BE2C (cell line): ENCODE data around the gene NRP1.

Experiments used
- DNase-seq: peaks from one replicate; pipeline ENCODE4 v3.0.0-alpha.2; 2020
- H3K27me3 ChIP-seq: fragments of 250-450 bp; sonication (Bioruptor Pico); 2 replicates; pipeline ENCODE4 v1.5.1; 2020; ENCODE audit warnings: mild to moderate bottlenecking
- H3K36me3 ChIP-seq: fragments of 250-450 bp; sonication (Bioruptor Pico); 2 replicates; pipeline ENCODE4 v1.5.1; 2020; ENCODE audit warnings: mild to moderate bottlenecking
- H3K4me1 ChIP-seq: fragments of 250-450 bp; sonication (Bioruptor Pico); 2 replicates; pipeline ENCODE4 v1.5.1; 2020
- H3K4me3 ChIP-seq: 2 replicates; pipeline ENCODE4 v1.5.1; 2011; ENCODE audit warnings: low read depth, low read length
- H3K9me3 ChIP-seq: fragments of 250-450 bp; sonication (Bioruptor Pico); 2 replicates; pipeline ENCODE4 v1.5.1; 2020
- CTCF ChIP-seq: IDR thresholded peaks from 2 replicates; pipeline ENCODE4 v1.5.1; 2012; ENCODE audit warnings: mild to moderate bottlenecking, low read depth, low read length

Gene NRP1

GRCh38 chr10:33190406-33190805, 144.1 kb downstream of the NRP1 start:
- Histone ChIP-seq H3K4me3 (no peak overlapping the region), H3K27me3 (no peaks in the 10 kb centered on the region), H3K9me3 (no peaks in the 10 kb centered on the region), H3K4me1 (peaks cover 12% of the 10 kb centered on the region), H3K36me3 (peaks cover 22% of the 10 kb centered on the region)
- DNase-seq = no peak
- TF ChIP-seq CTCF = no peak

GRCh38 chr10:33189808-33190207, 144.7 kb downstream of the NRP1 start:
- TF ChIP-seq CTCF = no peak
- DNase-seq = no peak
- Histone ChIP-seq H3K36me3 (peaks cover 22% of the 10 kb centered on the region), H3K27me3 (no peaks in the 10 kb centered on the region), H3K9me3 (no peaks in the 10 kb centered on the region), H3K4me3 (no peak overlapping the region), H3K4me1 (peaks cover 12% of the 10 kb centered on the region)

GRCh38 chr10:33189363-33189762, 145.1 kb downstream of the NRP1 start:
- H3K27me3 ChIP-seq = no peaks in the 10 kb centered on the region
- no peak for DNase-seq
- TF ChIP-seq CTCF = no peak
- peaks cover 12% of the 10 kb centered on the region for H3K4me1 ChIP-seq
- no peaks in the 10 kb centered on the region for H3K9me3 ChIP-seq
- no peak overlapping the region for H3K4me3 ChIP-seq
- peaks cover 23% of the 10 kb centered on the region for H3K36me3 ChIP-seq

GRCh38 chr10:33187427-33187999, 147.0 kb downstream of the NRP1 start:
- Histone ChIP-seq H3K4me3 (no peak overlapping the region), H3K9me3 (no peaks in the 10 kb centered on the region), H3K27me3 (no peaks in the 10 kb centered on the region), H3K36me3 (peaks cover 28% of the 10 kb centered on the region), H3K4me1 (no peaks in the 10 kb centered on the region)
- no peak for TF ChIP-seq CTCF
- DNase-seq = no peak

GRCh38 chr10:33186150-33186549, 148.3 kb downstream of the NRP1 start:
- H3K4me3 ChIP-seq = no peak overlapping the region
- no peaks in the 10 kb centered on the region for H3K9me3 ChIP-seq
- H3K36me3 ChIP-seq = peaks cover 35% of the 10 kb centered on the region
- H3K27me3 ChIP-seq = no peaks in the 10 kb centered on the region
- DNase-seq = no peak
- no peaks in the 10 kb centered on the region for H3K4me1 ChIP-seq
- no peak for TF ChIP-seq CTCF

- Histone ChIP-seq H3K4me3 (no peak overlapping the region), H3K9me3 (no peaks in the 10 kb centered on the region), H3K27me3 (no peaks in the 10 kb centered on the region), H3K36me3 (peaks cover 54% of the 10 kb centered on the region), H3K4me1 (no peaks in the 10 kb centered on the region)
- DNase-seq = no peak
- no peak for TF ChIP-seq CTCF
Observed at GRCh38 chr10:33183655-33184054, 150.8 kb downstream of the NRP1 start.
